Fibroblast of the conjunctiva (primary cell): ENCODE data around the gene ARHGAP26.

Source experiments
- DNase-seq: peaks from one replicate; pipeline ENCODE4 v3.0.0-alpha.2; 2010; ENCODE audit warnings: low read depth

The ARHGAP26 gene

GRCh38 chr5:143243103-143243502, 472.9 kb downstream of the ARHGAP26 start:
- DNase-seq, result no peak

GRCh38 chr5:143244000-143244736, 474.0 kb downstream of the ARHGAP26 start:
- peak; percentile 91 for DNase-seq

DNA sequence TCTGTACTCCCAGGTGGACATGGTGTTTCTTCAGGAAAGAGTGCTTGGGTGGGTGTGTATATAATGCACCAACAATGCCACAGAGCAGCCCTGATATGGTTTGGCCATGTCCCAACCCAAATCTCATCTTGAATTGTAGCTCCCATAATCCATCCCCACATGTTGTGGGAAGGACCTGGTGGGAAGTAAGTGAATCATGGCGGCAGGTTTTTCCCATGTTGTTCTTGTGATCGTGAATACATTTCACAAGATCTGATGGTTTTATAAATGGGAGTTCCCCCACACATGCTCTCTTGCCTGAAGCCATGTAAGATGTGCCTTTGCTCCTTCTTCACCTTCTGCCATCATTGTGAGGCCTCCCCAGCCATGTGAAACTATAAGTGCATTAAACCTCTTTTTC, 474.8 kb downstream of the ARHGAP26 start:
- DNase-seq, result no peak

DNA sequence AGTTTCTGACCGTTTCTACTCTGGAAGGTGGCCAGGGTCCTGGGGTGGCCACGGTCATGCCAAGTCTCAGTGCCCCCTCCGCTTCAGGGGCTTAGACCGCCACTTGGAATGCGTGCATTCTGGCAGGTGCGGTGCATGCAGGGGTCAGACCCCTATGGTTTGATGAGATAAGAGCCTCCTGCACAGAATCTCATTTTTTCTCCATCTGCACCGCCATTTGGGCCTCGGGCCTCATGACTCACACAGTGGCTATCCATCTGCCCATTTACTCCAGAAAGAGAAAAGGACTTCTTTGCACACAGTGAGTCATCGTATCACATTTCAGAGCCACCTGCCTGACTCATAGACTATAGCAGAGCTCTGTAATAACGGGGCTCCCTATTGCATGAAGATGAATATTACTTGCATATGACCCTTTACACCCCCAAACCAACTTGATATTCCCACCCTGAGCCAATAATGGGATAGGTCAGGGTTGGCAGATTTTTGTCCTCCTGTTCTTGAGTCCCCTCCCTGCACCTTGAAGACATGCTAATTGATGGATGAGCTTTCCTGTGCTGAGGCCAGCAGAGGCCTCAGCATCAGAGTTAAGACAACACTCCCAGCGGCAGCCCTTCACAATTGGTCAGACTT, 475.9 kb downstream of the ARHGAP26 start:
- peak; percentile 88 for DNase-seq

DNA sequence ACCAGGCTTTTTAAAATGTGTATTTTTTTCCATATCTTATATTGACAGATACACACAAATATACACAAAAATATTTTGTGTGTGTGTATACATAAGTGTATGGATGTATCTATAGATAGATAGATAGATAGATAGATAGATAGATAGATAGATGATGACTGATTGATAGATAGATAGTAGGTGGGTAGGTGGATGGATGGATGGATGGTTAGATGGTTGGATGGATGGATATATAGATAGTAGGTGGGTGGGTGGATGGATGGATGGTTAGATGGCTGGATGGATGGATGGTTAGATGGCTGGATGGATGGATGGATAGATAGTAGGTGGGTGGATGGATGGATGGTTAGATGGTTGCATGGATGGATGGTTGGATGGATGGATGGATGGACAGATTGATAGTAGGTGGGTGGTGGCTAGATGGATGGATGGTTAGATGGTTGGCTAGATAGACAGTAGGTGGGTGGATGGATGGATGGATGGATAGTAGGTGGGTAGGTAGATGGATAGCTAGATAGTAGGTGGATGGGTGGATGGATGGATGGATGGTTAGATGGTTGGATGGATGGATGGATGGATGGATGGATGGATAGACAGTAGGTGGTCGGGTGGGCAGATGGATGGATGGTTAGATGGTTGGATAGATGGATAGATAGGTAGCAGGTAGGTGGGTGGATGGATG, 477.1 kb downstream of the ARHGAP26 start:
- DNase-seq, result no peak

GRCh38 chr5:143248391-143248790, 478.2 kb downstream of the ARHGAP26 start:
- DNase-seq, result no peak

GRCh38 chr5:143248822-143249579, 478.8 kb downstream of the ARHGAP26 start:
- DNase-seq, result peak; percentile 59

DNA sequence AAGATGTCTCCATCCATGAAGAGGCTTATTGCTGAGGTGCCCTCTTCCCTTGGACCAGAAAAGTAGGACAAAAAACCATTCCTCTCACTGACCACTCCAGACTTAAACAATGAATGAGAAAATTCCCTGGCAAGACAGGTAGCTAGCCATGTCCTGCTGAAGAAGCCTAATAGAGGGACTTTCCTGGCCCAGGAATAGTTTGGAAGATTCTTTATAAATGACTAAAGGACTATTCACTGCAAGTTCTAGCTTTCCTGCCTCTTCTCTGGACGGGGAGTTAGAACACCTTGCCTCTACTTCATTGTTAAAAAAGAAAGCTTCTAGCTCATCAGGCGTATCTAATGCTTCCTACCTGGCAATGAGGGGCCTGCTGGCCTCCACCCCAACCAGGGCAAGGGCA, 479.7 kb downstream of the ARHGAP26 start:
- DNase-seq, result no peak

DNA sequence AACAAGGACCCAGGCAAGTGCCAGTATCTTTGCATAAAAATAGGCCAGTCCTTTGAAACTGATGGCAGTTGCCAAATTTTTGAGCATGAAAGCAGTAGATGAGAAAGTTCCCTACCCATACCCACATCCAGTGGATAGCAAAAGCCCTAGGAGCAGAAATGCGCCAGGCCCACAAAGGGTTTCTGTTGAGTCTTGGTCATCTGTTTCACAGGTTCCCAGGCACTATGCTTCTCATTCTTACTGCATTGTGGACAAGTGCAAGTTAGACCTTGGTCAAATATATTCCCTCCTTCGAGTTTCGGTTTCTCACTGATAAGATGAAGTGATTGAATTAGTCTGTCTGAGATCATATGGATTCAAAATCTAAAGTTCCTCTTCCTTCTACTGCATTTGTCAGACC, 481.0 kb downstream of the ARHGAP26 start:
- no peak for DNase-seq

DNA sequence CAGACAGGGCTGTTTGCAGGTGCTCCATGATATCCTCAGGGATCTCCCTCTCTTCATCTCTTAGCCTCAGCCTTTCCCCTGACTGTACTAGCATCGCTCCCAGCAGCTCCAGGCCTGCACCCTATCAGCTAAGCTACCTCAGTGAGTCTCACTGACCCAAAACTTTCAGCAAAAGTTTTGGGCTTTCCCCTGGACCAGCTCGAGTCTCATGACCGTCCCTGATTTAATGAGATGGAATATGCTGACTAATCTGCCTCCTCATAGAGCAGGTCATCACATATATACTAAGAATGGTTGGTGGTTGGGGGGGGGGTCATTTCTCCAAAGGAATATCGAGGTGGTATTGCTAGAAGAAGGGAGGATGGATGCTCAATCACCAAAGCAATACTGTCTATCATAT, 481.8 kb downstream of the ARHGAP26 start:
- no peak for DNase-seq

- DNase-seq, result no peak
Observed at GRCh38 chr5:143254819-143255218, 484.6 kb downstream of the ARHGAP26 start.

DNA sequence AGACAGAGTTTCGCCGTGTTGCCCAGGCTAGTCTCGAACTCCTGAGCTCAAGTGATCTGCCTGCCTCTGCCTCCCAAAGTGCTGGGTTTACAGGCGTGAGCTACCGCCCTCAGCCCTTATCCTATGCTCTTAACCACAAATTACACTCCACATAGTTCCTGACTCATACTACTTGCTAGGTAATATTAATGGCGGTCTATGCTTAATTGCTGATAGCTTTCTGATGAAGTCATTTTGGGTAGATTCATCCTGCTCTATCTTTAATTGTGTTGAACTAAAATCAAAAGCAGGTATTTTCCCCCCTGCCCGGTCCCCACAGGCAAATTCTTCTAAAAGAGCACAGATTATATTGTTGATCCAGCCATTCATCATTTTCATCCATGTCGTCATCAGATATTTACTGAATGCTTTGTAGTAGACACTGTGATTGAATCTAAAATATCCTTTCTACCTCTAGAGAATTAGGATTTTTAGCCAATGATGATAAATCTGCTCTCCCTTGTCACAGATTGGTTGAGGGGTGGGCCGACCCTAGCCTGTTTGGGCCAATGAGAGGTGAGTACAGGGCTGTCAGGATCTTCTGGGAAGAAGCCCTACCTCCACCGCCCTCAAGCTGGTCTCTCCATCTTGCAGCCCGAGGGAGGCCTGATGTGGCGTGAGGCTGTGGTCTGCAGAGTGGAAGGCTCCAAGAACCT, 488.5 kb downstream of the ARHGAP26 start:
- DNase-seq, result no peak

DNA sequence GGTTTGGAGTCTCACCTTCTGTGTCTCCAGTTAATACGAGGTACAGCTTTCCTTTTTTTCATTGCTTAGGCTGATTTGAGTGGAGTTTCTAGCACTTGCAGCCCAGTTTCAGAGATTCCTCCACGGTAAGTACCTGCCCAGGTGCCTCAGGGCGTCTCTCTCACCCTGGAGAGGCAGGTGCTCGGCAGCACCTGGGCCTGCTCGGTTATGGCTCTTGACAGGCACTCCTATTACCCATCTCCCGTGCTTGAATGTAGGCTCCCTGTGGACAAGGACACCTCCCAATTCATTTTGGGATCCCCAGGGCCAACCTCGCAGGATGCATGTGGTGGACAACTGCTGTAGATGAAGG, 489.1 kb downstream of the ARHGAP26 start:
- DNase-seq, result no peak

DNA sequence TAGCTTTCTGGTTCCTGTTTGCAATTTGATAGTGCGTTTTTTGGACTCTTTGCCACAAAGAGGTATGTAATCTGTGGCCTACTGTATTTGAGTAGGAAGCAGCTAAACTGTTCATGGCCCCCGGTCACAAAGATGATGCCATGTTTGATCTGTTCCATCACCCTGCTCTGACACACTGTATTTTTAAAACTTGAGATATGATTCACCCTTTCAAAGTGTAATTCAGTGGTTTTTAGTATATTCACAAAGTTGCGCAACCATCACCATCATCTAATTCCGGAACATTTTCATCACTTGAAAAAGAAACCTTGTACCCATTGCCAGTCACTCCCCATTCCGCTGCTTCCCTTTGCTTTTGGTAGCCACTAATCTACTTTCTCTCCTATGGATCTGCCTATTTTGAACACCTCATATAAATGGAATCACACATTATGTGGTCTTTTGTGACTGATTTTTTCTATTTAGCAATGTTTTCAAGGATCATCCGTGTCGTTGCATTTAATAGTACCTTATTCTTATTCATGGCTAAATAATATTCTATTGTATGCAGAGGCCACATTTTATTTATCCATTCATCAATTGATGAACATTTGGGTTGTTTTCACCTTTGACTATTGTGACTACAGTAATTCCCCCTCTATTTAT, 491.7 kb downstream of the ARHGAP26 start:
- peak; percentile 68 for DNase-seq

- DNase-seq, result peak; percentile 93
Observed at GRCh38 chr5:143262393-143263174, 492.4 kb downstream of the ARHGAP26 start.

DNA sequence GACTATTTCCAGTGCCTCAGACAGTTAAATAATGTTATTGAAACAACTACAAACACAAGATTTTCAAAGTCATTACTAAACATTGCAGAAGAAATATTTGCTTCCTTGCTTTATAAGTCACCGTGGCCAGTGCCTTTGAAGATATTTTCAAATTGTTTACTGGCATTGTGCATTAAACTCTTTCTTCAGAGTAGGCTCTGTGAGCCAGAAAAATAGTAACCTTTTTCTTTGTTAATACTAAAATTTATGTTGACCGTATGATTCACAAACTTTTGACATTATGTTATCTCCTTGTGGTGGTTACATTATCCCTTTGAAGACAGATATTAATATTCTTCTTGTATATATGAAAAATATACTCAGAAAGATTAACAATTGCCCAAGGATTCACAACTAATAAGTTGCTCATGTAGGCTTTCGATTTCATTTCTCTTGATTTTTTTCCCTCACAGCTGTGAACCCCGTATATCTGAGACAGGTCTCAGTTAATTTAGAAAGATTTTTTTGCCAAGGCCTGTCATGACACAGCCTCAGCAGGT, 493.2 kb downstream of the ARHGAP26 start:
- DNase-seq, result no peak

- DNase-seq, result no peak
Observed at GRCh38 chr5:143265995-143266394, 495.8 kb downstream of the ARHGAP26 start.

GRCh38 chr5:143267186-143267585, 497.0 kb downstream of the ARHGAP26 start:
- no peak for DNase-seq

DNA sequence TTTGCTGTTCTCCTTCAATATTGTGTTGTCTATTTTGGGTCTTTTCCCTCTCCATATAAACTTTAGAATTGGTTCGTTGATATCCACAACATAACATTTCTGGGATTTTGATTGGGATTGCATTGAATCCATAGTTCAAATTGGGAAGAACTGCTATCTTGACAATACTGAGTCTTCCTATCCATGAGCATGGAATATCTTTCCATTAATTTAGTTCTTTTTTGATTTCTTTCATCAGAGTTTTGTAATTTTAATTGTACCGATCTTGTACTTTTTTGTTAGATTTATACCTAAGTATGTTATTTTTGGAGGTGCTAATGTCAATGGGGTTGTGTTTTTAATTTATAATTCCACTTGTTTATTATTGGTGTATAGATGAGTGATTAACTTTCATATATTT, 498.2 kb downstream of the ARHGAP26 start:
- no peak for DNase-seq

GRCh38 chr5:143271431-143271830, 501.3 kb downstream of the ARHGAP26 start:
- DNase-seq, result no peak
